GM18870 (cell line): ENCODE data around the gene KCTD11.

Experiments
- ATAC-seq: cut with Tn5 transposase; IDR thresholded peaks from one replicate; pipeline ENCODE4 v1.9.1; 2021; ENCODE audit warnings: moderate library complexity; ENCODE audit not compliant: unreplicated experiment

Gene KCTD11

GRCh38 chr17:7403043-7403726 lies 51.2 kb downstream of the KCTD11 start:
- no peak for ATAC-seq

- no peak for ATAC-seq
Measured at GRCh38 chr17:7403727-7403976, 51.7 kb downstream of the KCTD11 start.

- peak; percentile 90 for ATAC-seq
Measured at GRCh38 chr17:7403977-7404736, 52.2 kb downstream of the KCTD11 start, which contains the start of gene TMEM256. TSS of gene TMEM256 (minus strand) at chr17:7404097. CDS start at chr17:7404084, 13 bp downstream.
